ENCODE results near the gene HMGB2. TPM values are rescaled to one million over a fixed set of nuclear protein-coding genes. Genes with fewer than 3 reads are reported as not detected.
A peak's percentile ranks its signal among the peaks of the same experiment; 100 is the strongest.

The HMGB2 gene
- total RNA-seq, 1 experiment from 2014 or later = 176 TPM

GRCh38 chr4:173380987-173381386 lies 46.8 kb upstream of the HMGB2 start:
- intact Hi-C loops (cut with micrococcal nuclease) = no loop called here
- CTCF ChIA-PET = interaction anchor here (0.7 kb wide), 1 partner anchor 10 kb away, joined by 3 read pairs; no protein-coding TSS in a partner anchor
- H3K36me3 Mint-ChIP-seq (ENCODE audit: insufficient read depth, unreplicated experiment) = no peaks in the 10 kb centered on the region
- no peaks in the 10 kb centered on the region for H3K4me1 Mint-ChIP-seq (ENCODE audit: insufficient read depth, unreplicated experiment)
- no peak overlapping the region for H3K4me3 Mint-ChIP-seq (ENCODE audit: unreplicated experiment)
- POLR2A ChIA-PET = interaction anchor here (3.4 to 5.3 kb wide), 2 partner anchors 10 to 47 kb away, joined by 15 to 40 read pairs; partner anchors contain the start of genes HMGB2 and SAP30
- no TSS peak for BruUV-seq (replicated peaks)
- TF ChIP-seq CTCF (IDR thresholded peaks at IDR 0.05; ENCODE audit: unreplicated experiment) = no peak
- no peaks in the 10 kb centered on the region for H3K27me3 Mint-ChIP-seq (ENCODE audit: insufficient read depth, unreplicated experiment)
- DNase-seq (ENCODE audit: unreplicated experiment) = no peak
- H3K9me3 Mint-ChIP-seq (ENCODE audit: unreplicated experiment) = no peaks in the 10 kb centered on the region
- H3K27ac Mint-ChIP-seq (ENCODE audit: low read depth, unreplicated experiment) = no peak overlapping the region

GRCh38 chr4:173379929-173380328 lies 45.8 kb upstream of the HMGB2 start:
- no peak for TF ChIP-seq CTCF (IDR thresholded peaks at IDR 0.05; ENCODE audit: unreplicated experiment)
- Mint-ChIP-seq H3K27ac (ENCODE audit: low read depth, unreplicated experiment) (no peak overlapping the region), H3K9me3 (ENCODE audit: unreplicated experiment) (no peaks in the 10 kb centered on the region), H3K4me1 (ENCODE audit: insufficient read depth, unreplicated experiment) (no peaks in the 10 kb centered on the region), H3K27me3 (ENCODE audit: insufficient read depth, unreplicated experiment) (no peaks in the 10 kb centered on the region), H3K36me3 (ENCODE audit: insufficient read depth, unreplicated experiment) (no peaks in the 10 kb centered on the region), H3K4me3 (ENCODE audit: unreplicated experiment) (no peak overlapping the region)
- BruUV-seq (replicated peaks) = no TSS peak
- CTCF ChIA-PET = interaction anchor here (0.7 to 1.0 kb wide), 2 partner anchors 37 to 58 kb away, joined by 3 to 4 read pairs; no protein-coding TSS in a partner anchor
- POLR2A ChIA-PET = interaction anchor here (1.0 kb wide), 1 partner anchor 46 kb away, joined by 4 read pairs; the partner anchor contains the start of gene HMGB2
- no peak for DNase-seq (ENCODE audit: unreplicated experiment)
- intact Hi-C loops (cut with micrococcal nuclease) = no loop called here

GRCh38 chr4:173374588-173374987 lies 40.4 kb upstream of the HMGB2 start:
- POLR2A ChIA-PET = interaction anchor here (0.6 to 13.1 kb wide), 10 partner anchors 9 to 910 kb away, joined by 3 to 824 read pairs (median 4); partner anchors contain the start of genes CEP44, FBXO8 and HMGB2
- Mint-ChIP-seq H3K36me3 (ENCODE audit: insufficient read depth, unreplicated experiment) (peaks cover 12% of the 10 kb centered on the region), H3K9me3 (ENCODE audit: unreplicated experiment) (no peaks in the 10 kb centered on the region), H3K4me3 (ENCODE audit: unreplicated experiment) (no peak overlapping the region), H3K27ac (ENCODE audit: low read depth, unreplicated experiment) (no peak overlapping the region), H3K27me3 (ENCODE audit: insufficient read depth, unreplicated experiment) (no peaks in the 10 kb centered on the region), H3K4me1 (ENCODE audit: insufficient read depth, unreplicated experiment) (peaks cover 6% of the 10 kb centered on the region)
- no TSS peak for BruUV-seq (replicated peaks)
- intact Hi-C loops (cut with micrococcal nuclease) = no loop called here
- no peak for TF ChIP-seq CTCF (IDR thresholded peaks at IDR 0.05; ENCODE audit: unreplicated experiment)
- CTCF ChIA-PET = interaction anchor here (0.5 to 1.5 kb wide), 7 partner anchors 39 to 353 kb away, joined by 3 to 6 read pairs (median 3); partner anchors contain the start of gene HMGB2
- no peak for DNase-seq (ENCODE audit: unreplicated experiment)

GRCh38 chr4:173371292-173372192 lies 37.4 kb upstream of the HMGB2 start:
- H3K36me3 Mint-ChIP-seq (ENCODE audit: insufficient read depth, unreplicated experiment) = peaks cover 12% of the 10 kb centered on the region
- ChIA-PET POLR2A (interaction anchor here (0.6 to 13.1 kb wide), 19 partner anchors 11 to 912 kb away, joined by 3 to 824 read pairs (median 5); partner anchors contain the start of genes CEP44, FBXO8 and HMGB2), CTCF (interaction anchor here (0.6 to 6.5 kb wide), 7 partner anchors 38 to 106 kb away, joined by 3 to 63 read pairs (median 4); partner anchors contain the start of gene HMGB2)
- H3K27me3 Mint-ChIP-seq (ENCODE audit: insufficient read depth, unreplicated experiment) = no peaks in the 10 kb centered on the region
- peak overlapping the region; percentile 96 for H3K4me3 Mint-ChIP-seq (ENCODE audit: unreplicated experiment)
- H3K9me3 Mint-ChIP-seq (ENCODE audit: unreplicated experiment) = no peaks in the 10 kb centered on the region
- H3K4me1 Mint-ChIP-seq (ENCODE audit: insufficient read depth, unreplicated experiment) = peaks cover 20% of the 10 kb centered on the region
- DNase-seq (ENCODE audit: unreplicated experiment) = peak; percentile 68
- no peak for TF ChIP-seq CTCF (IDR thresholded peaks at IDR 0.05; ENCODE audit: unreplicated experiment)
- peak overlapping the region; percentile 96 for H3K27ac Mint-ChIP-seq (ENCODE audit: low read depth, unreplicated experiment)
- no TSS peak for BruUV-seq (replicated peaks)
- intact Hi-C loops (cut with micrococcal nuclease) = no loop called here

Measured in MCF 10A (cell line).